HCEC 1CT (cell line): ENCODE data around the gene SPCS2.
"Not testable (repeated sequence)": the region's sequence is repeated elsewhere in the genome, so short reads cannot be mapped to it uniquely, and the experiment has no call there.

ENCODE experiments used
- DNase-seq: peaks from one replicate; pipeline ENCODE4 v3.0.0-alpha.2; 2017

The SPCS2 gene

DNA sequence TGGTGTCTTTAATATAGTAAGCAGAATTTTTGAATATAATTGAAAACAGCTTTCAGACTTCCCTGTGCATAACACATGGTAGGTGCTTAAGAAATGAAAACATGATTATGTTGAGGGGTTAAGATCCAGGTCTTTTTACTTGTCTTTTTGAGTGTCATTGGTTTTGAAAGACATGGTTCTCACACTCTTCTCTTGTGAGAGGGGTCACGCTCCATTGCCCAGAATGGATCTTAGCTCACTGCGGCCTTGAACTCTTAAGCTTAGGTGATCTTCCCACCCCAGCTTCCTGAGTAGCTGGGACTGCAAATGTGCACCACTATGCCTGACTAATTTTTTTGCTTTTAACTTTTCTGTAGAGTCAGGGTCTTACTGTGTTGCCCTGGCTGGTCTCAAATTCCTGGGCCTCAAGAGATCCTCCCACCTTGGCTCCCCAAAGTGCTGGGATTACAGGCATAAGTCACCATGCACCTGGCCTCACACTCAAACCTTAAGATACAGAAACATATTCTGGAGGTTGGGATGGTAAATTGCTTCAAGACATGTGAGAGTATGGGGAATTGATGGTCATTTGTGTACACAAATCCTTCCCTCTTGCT, 1.4 kb downstream of the SPCS2 start:
- DNase-seq = no peak

DNA sequence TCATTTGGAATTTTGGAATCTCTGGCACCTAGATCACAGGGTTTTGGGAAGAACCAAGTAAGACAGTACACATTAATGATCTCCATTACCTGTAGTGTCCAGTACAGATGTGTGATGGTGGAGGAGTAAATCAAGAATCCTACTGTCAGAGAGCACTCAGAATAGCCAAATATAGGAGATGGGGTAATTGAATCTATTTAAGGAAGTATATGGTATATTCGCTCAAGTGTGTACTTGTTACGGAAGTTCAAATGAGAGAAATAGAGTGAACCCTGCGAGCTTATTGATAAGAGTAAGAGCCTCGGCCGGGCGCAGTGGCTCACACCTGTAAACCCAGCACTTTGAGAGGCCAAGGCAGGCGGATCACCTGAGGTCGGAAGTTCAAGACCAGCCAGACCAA, 2.2 kb downstream of the SPCS2 start:
- DNase-seq = no peak

DNA sequence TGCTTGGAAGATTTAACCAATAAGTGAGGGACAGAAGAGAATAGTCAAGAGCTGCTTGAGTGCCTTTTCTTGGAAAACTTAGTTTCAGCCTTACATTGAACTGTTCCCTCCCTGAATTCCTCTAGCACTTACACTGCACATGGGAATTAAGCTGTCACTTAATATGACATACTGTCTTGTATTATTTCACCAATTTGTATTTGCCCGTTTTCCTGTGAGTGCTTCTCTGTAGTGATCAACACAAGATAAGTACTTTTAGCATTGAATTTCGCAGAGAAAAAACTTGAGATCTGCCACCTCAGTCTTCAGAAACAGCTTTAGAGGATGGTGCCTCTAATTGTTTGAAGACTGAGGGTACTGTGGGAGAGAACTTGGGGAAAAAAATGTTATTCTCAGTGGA, 3.7 kb downstream of the SPCS2 start:
- no peak for DNase-seq

DNA sequence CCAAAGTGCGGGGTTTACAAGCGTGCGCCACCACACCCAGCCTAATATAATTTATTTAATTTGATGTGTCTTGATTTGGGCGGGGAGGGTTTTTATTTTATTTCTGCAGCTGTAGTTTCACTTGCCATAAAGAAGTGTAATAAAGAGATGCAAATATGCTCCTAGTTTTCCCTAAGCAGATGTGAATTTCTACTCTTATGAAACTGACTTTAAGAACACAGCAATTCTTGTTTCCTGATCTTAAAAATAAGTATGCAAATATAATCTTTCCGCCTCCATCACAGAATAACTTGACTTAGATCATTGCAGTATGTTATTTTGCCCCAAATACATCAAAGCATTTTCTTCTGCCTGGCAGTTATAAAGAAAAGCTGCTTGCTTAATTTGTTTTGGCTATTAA, 4.4 kb downstream of the SPCS2 start:
- DNase-seq = no peak

DNA sequence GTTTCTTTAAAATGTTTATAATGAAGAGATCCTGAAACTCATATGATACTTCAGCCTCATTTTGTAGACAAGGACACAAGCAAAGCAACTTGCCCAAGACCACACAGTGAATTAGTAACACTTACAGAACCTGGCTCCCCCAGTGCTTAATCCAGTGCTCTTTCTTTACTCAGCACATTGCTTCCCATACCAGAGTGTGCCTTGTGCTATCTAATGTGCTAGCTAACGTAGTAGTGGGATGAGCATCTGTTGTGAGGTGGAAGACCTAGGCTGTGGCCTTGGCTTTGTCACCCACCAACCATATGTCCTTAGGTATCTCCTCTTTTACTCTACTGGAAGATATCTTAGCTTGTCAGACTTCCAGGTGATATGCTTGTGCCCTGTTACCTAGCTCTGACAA, 5.1 kb downstream of the SPCS2 start:
- no peak for DNase-seq

DNA sequence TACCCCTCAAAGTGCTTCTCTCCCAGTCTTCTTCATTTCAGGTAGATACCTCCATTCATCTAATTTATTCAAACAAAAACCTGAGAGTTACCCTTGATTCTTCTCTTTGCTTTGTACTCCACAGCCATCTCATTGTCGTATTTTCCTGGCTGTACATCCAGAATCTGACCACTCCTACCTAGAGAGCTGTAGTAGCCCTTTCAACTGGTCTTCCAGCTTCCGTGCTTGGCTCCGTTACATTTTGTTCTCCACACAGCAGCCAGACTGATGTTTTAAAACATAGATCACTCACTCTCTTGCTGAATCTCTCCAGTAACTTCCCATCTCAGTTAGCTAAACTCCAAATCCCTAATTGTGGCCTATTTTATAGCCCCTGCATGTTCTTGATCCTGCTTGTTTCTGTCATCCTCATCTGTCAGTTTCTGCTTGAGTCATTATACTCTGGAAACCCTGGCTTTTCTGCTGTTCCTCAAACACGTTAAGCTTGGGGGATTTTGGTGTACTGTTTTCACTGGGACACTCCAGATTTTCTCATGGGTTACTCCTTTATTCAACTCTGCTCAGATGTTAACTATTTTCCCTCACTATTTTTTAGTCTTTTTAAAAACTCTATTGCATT, 7.4 kb downstream of the SPCS2 start:
- no peak for DNase-seq

DNA sequence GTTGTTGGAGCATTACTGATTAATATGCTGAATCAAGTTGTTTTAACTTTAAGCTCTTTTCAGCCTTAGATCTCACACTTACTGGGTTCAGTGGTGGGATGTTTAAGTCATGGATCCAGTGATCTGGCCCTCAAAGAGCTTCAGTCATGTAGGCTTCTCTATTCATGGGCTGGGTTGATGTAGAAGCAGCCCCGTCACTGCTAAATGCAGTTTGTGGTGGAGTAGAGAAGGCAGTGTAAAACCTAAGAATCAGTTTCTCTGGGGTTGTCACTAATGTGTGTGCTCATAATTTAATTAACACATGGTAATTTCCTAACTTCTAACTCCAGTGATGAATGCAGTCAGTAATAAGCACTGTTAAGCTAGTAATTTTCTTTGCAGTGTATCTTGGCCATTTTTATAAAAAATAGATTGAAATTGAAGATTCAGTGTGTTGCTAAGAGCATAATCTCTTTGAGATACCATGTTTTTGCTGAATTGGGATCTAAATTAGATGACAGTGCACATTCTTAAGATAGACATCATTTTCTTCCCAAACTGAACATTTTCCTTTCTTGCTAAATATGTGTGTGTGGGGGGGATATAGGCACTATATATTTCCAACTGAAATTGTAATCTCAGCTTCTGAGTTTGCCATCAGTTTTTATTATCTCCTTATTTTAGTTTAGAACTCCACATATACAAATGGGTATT, 9.0 kb downstream of the SPCS2 start:
- DNase-seq = no peak

DNA sequence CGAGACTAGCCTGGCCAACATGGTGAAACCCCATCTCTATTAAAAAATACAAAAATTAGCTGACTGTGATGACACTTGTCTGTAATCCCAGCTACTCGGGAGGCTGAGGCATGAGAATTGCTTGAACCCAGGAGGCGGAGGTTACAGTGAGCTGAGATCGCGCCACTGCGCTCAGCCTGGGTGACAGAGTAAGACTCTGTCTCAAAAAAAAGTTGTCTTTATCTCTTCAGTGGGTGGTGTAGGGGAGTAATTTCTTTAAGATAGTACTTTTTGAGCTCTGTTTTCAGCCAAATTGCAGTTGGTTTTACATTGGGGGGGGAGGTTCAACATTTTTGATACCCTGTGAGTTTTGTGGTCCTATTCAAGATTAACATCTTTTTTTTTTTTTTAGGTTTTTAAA, 11.1 kb downstream of the SPCS2 start:
- DNase-seq = not testable (repeated sequence)

DNA sequence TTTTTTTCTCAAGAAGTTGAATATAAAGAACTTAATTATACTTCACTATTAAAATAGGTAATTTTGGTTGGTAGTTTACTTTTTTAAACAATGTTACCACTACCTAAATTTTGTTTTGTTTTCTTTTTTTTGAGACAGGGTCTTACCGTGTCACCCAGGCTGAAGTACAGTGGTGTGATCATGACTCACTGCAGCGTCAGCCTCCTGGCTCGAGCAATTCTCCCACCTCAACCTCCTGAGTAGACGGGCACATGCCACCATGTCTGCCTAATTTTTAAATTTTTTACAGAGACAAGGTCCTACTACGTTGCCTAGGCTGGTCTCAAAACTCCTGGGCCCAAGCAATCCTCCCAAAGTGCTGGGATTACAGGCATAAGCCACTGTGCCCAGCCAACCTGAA, 17.6 kb downstream of the SPCS2 start:
- DNase-seq = peak; percentile 45

DNA sequence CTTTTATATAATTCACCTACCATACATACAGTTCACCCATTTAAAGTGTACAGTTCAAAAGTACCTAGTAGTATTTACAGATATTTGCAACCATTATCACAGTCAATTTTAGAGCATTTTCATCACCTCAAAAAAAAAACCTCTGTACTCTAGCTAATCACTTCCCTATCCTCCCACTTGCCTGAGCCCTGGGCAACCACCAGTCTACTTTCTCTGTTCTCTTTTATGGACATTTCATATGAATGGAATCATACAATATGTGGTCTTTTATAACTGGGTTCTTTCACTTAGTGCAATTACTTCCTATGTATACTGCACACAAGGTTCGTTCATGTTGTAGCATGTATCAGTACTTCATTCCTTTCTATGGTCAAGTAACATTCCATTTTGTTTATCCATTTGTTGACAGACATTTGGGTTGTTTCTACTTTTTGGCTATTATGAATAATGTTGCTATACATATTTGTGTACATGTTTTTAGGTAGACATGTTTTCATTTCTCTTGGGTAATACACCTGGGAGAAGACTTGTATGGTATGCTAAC, 21.9 kb downstream of the SPCS2 start:
- no peak for DNase-seq

DNA sequence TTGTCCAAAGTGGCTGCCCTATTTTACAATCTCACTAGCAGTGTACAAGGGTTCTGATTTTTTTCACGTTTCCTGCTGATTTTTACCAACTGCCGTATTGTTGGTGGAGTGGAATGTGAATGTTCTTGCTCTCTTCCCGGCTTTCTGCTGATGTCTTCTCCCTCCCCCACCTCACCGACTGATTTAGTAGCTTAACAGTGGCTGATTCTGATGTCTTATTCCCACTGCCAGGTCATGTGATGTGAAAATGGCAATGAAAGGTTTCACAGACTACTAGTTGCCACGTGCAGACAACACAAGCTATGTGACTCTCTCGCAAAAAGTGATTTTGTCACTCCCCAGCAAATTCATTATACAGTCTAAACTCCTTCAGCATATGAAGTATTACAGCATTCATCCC, 22.4 kb downstream of the SPCS2 start:
- no peak for DNase-seq

DNA sequence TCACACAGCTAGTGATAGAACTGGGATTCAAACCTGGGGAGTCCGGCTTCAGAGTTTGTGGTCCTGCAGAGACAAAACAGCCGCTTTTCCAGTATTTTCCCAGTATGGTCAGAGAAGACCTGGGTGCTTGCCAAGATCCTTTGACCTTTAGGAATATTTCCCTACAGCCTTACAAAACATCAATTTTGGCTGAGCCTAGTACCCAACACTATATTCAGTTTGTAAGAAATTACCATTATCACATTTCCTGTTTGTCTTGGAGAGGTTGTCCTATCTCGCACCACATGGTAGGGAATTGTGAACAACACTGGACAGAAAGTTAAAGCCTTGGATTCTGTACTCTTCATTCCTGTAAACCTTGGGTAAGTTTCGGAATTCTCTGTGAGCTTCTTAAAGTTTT, 29.0 kb downstream of the SPCS2 start:
- no peak for DNase-seq

DNA sequence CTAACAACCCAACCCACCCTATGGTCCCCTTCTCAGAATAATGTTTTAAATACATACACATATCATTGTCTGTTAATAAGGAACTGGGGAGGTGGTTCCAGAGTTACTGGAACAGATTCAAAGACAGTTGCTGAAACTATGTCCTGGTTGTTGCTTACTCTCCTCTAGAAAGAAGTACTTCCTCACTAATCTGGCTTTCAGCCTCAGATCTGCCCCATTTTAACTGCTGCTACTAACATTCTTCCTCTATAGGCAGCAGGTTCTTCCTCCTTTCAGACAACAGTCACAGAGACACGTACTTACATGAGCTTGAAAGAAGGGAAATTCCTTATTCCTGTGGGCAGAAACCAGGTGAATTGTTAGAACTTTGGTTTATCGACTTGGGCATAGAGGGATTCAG, 31.6 kb downstream of the SPCS2 start:
- DNase-seq = no peak

DNA sequence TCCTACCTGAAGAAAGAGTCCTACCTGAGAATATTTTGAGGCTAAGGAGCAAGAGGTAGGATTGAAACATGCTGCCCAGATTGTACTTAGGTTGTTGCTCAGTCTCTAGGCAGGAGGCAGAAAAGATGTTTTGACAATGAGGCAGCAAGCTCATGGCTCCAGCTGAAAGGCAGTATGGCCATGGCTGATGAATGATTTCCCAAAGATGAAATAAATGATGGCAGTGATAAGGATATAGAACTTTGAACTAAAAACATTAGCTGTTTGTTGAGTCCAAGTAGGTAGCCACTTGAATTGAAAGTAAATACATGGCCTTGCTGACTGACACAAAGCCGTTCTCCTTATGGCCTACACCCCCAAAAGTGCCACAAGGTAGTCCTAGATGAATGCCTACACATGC, 32.8 kb downstream of the SPCS2 start:
- no peak for DNase-seq

DNA sequence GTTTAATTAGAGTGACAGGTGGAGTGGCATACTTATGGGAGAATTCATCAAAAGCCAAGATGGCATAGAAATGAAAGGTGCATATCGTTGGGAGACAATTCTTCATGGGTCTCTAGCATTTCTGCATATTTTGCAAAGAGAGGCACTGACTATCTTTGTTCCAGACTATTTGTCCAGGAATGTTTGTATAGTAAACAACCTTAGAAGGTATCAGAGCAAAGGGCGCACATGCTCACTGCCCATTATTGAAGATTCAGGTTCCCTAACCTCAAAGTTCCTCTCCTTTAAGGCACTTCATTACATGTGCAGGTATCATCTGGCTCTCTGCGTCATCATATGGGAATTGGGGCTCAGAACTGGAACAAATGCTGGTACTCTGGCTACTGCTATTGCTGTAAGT, 35.0 kb downstream of the SPCS2 start:
- DNase-seq = no peak

DNA sequence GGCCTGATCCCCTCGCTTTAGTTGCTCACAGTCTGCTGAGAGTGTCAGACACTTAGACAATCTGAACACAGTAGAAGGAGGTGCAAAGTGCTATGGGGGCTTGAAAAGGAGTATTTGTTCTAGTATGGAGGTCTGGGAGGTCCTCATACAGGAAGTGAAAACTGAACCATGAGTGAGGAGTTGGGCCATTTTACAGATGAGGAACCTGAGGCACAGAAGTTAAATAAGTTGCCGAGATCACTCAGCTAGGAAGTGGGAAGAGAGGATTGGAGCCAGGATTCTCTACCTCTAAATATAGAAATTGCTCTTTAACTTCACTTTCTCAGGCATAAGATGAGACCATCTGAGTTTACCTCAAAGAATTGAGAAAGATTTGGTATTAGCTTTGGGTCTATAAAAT, 35.7 kb downstream of the SPCS2 start:
- DNase-seq = no peak

DNA sequence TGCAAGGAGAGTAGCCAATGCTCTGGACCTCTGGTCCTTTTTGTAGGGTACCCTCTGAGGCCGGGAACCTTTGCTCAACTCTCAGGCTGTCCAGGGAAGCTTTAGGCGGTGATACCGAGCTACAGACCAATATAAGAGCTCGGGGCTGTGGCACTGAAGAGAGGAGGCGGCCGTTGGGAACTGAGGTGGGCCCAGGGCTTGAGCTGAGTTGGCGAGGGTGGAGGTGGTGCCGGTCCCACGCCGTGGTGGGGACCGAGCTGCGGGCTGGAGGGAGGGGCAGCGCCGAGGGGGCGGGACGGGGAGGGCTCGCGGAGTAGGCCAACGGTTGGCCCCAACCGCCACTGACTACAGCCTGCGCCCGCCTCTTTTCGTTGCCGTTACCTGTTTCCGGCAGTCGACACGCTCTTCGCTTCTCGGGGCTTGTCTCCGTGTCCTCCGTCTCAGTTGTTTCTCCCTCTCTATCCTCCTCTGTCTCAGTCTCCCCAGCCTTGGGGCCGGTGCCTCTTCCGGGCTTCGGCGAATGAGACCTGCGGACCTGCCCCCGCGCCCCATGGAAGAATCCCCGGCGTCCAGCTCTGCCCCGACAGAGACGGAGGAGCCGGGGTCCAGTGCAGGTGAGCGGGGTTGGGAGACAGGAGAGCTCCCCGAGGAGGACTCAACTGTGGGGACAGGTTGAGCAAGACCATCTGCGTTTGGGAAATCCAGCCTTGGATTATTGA, 39.6 kb downstream of the SPCS2 start, which contains the start of gene NEU3:
Gene NEU3 (plus strand): TSS at position 393 of the 719 bp plus-strand sequence. CDS start 128 bp downstream, at position 521.
- DNase-seq = peak; percentile 67

DNA sequence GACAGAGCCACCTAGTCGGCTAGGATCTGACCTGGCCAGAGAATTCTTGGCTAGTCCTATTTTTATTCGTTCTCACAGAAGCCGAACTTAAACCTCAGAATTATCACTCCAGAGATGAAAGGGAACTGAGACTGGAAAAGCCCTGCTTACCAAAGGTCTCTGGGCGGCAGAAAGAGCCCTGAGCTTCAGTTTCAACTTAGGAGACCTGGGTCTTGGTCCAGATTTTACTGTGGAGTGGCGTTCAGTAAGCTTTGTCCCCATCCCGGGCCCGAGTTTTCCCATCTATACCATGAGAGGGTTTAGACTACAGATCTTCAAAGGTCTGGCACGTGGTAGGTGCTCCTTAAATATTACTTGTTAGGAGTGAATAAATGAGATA, 40.2 kb downstream of the SPCS2 start:
- DNase-seq = peak; percentile 0

DNA sequence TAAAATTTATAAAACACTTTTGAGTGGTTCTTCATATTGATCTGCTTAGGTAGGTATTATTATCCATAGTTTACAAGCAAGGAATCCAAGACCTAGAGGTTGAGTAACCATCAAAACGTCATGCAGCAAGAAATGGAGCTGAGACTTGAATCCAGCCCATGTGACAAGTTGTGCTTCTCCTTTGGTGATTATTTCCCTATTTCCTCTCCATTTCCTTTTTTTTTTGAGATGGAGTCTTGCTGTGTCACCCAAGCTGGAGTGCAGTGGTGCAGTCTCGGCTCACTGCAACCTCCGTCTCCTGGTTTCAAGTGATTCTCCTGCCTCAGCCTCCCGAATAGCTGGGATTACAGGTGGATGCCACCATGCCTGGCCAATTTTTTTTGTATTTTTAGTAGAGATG, 41.1 kb downstream of the SPCS2 start:
- not testable (repeated sequence) for DNase-seq

DNA sequence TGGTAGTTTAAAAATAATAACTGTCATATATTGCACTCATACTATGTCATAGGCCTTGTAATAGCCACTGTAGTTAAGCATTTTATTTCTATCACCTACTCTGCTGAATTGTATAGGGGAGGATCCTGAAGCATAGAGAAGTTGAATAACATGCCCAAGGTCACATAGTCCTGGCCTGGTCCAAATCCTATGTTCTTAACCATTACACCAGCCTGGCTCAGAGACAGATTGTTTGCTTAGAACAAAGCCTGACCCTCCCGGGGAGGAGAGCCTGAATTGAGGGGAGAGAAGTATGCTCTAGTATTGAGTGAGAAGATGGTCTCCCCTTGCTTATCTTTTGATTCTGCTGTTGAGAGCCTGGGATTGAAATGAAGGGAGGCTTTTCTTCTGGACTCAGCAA, 41.9 kb downstream of the SPCS2 start:
- no peak for DNase-seq

DNA sequence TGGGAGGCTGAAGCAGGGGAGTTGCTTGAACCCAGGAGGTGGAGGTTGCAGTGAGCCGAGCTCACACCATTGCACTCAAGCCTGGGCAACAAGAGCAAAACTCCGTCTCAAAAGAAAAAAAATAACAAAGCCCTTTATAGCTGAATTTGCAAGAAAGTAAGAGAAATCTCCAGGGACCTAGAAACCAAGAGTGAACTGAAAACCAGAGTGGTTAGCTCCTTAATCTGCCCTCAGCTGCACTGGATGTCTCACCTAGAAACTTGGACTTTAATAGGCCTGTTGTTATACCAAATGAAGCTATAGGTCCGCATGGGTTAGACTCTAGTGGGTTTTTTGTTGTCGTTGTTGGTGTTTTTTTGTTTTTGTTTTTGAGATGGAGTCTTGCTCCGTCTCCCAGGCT, 43.8 kb downstream of the SPCS2 start:
- no peak for DNase-seq

DNA sequence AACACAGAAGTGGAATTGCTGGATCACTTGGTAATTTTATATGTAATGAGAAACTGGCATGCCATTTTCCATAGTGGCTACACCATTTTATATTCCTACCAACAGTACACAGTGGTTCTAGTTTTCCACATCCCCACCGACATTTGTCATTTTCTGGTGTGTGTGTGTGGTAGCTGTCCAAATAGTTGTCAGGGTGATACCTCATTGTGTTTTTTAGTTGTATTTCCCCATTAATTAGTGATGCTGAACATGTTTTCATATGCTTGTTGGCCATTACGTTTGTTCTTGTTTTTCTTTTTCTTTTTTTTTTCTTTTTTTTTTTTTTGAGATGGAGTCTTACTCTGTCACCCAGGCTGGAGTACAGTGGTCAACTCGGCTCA, 51.9 kb downstream of the SPCS2 start:
- no peak for DNase-seq

DNA sequence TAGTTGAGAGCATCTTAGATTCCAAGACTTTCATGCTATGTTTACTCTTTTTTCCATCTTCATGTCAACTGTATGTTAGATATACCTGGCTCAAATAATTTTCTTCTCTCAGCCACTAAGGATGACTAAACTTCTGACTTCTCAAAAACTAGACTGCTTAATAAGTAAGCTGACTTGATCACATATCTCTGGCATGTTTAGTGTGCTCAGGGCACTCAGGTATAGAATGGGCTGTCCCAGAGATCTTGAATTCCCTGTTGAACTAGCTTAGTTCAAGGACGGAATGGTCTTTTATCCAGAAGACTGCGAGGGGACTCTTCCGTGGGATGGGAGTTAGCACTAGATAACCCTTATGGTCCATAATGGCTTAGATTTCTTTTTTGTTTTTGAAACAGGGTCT, 52.6 kb downstream of the SPCS2 start:
- DNase-seq = no peak

DNA sequence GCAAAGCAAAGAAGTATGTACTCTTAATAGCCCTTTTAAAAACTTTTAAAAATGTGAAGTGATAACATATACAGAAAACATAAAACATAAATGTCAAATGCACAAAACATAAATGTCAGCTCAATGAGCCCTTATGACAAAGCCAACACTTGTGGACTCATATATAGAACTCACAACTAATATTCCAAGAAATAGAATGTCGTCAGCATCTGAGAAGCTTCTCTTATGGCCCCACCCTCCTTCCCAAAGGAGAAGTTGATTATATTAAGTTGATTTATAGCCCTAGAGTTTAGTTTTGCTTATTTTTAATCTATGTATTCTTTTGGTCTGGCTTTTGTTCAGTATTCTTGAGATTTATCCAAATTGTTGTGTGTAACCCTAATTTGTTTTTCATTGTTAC, 53.5 kb downstream of the SPCS2 start:
- no peak for DNase-seq
